GM12874 (cell line): Measurements from ENCODE around the gene SALL3.

Experiments used
- TF ChIP-seq, protein P1 (sequence below): IDR thresholded peaks from 2 replicates; pipeline ENCODE4 v1.5.1; 2011; ENCODE audit warnings: low read depth, mild to moderate bottlenecking, control low read depth, low read length, moderate library complexity; ENCODE audit not compliant: insufficient read depth

Gene SALL3

DNA sequence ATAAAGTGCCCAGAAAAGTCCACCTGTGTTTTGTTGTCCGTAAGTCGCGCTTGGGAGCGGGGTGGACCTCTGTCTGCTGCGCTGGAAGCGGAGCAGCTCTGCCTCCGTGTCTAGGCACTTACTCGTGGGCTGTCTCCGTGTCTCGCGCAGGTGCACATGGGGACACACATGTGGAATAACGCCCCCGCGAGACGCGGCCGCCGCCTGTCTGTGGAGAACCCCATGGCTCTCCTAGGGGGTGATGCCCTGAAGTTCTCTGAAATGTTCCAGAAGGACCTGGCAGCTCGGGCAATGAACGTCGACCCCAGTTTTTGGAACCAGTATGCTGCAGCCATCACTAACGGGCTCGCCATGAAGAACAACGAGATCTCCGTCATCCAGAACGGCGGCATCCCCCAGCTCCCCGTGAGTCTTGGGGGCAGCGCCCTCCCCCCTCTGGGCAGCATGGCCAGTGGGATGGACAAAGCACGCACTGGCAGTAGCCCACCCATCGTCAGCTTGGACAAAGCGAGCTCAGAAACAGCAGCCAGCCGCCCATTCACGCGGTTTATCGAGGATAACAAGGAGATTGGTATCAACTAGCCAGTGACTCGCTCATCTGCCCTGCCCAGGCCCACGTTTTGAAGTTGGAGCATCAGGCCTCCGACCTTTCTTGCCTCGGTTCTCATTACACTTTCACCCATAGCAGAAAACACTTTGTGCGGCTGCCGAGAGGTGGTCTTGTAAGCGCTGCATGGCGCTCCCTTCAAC, 17.3 kb downstream of the SALL3 start:
- TF ChIP-seq, protein P1, sequence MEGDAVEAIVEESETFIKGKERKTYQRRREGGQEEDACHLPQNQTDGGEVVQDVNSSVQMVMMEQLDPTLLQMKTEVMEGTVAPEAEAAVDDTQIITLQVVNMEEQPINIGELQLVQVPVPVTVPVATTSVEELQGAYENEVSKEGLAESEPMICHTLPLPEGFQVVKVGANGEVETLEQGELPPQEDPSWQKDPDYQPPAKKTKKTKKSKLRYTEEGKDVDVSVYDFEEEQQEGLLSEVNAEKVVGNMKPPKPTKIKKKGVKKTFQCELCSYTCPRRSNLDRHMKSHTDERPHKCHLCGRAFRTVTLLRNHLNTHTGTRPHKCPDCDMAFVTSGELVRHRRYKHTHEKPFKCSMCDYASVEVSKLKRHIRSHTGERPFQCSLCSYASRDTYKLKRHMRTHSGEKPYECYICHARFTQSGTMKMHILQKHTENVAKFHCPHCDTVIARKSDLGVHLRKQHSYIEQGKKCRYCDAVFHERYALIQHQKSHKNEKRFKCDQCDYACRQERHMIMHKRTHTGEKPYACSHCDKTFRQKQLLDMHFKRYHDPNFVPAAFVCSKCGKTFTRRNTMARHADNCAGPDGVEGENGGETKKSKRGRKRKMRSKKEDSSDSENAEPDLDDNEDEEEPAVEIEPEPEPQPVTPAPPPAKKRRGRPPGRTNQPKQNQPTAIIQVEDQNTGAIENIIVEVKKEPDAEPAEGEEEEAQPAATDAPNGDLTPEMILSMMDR: no peak

DNA sequence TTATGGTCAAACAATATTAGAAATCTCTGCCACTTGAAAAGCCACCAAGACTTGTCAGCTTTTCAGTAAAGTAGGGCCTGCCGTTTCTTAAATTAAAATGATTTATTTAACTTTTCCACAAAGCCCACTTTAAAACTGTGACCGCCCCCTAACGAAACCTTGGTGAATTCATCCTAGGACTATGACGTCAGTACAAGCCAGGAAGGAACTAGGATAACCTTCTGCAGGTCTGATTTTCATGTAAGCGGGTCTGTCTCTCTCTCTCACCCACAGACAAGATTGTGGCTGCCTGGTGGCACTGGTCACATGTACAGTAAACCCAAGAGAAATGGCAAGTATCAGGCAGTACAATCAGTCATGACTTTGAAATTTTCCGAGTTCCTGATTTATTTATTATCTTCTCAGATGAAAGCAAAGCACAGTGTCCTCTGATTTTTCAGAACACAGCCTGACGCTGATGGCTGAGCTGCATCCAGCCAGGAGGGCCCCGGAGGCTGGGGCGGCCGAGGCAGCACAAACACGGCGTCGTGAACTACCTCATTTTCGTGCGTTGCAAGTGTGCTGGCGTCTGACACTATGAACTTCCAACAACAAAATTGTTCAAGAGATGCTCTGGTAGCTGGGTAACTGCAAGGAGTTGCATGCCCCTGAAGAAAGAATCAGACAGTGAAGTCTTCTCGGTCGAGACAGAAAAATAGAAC, 18.9 kb downstream of the SALL3 start:
- TF ChIP-seq, protein P1: no peak

DNA sequence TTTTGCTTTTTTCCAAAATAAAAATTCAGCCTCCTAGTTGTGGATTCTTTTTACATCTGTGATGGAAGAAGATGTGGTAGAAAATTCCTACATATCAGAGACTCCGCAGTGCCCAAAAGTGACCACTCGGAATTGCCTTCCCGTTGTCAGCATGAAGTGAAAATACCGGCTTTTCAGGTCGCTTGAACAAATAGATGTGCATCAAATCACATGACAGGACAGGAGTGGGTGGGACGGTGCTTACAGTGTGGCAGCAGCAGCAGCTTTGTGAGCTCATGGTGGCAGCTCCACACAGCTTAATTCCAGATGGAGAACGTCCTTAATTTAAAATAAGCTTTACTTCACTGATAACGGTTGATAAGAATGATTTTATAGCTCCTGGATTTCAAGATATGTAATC, 20.3 kb downstream of the SALL3 start:
- TF ChIP-seq, protein P1: no peak

DNA sequence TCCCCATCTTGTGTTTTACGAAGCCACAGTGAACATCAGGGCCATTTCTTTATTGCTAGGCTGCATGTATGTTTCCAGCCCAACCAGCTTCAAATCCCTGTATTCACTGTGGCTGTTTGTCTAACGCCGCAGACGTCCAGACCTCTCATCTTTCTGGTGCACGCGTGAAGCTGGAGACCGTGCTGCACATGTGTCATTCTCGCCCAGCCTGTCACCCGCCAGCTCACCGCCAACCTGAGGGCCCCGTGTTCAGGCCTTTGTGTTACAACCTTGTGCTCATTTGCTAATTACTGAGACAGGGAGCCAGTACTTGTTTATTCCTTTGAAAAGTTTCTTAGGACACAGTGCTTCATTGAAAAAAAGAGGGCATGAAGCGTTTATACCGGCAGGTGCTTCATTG, 21.4 kb downstream of the SALL3 start:
- TF ChIP-seq, protein P1: no peak

DNA sequence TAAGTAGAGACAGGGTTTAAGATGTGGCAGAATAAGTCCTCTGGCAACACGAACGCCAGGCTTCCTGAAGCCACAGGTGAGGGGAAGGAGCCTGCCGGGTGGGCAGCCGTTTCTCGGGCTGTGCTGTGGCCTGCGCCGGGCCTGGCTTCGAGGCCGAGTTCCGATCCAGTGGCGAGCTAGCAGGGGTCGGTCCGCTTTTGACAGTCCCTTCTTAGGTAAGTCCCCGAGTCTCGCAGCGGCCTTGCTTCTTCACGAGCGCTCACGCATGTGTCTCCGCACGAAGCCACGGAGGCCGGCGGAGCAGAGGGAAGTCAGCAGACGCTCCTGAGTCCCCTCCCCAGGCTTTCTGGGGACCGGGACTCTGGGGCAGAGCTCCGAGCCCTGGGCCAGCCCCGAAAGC, 26.0 kb downstream of the SALL3 start:
- TF ChIP-seq, protein P1: no peak

DNA sequence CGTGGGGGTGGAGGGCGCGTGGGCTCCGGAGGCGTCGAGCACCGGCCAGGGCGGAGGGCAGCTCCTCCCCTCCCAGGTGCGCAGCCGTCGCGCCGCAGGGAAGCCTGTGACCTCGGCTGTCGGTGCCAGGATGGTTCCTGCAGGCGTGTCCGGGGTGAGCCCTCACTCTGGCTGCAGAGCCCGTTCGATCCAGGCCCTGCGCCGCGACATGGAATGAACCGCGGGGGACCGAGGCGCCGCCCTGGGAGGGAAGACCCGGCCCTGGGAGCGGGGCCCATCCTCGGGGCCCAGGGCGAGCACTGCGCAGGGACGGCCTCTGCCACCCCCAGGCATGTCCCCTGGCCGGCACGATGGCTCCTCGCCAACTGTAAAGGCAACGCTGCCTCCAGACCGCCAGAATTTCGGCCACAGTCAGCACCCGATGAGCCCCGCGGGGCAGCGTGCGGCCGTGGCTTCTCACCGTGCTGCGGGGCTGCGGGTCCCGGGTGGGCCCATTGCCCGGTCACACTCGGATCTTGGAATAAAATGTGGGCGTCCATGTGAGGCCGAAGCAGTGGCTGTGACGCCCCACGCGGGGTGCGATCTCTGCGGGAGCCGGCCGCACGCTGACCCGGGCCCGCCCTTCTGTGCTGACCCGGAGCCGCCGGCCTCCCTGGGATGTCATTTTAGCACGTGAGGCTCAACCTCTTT, 26.6 kb downstream of the SALL3 start:
- TF ChIP-seq, protein P1: no peak

DNA sequence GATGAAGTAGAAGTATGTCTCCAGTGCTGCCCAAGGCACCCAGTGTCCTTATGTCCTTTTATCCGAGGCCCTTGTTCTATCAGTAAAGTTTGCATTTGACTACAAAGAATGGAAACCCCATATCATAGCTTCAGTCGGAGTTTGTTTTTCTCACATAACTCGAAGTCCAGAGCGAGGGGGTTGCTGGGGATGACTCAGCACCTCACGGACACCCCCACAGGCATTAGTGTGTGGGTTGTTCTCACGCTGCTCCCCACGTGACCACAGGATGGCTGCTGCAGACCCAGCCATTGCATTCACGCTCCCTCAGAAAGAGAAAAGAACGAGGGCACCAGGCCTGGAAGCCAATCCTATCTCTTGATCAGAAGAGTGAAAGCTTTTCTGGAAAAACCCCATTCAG, 27.8 kb downstream of the SALL3 start:
- TF ChIP-seq, protein P1: no peak
